Neutrophil (primary cell): Measurements from ENCODE around the gene LMAN2.
A peak's percentile ranks its signal among the peaks of the same experiment; 100 is the strongest.

Experiments used
- H3K27ac ChIP-seq: fragments of 200-600 bp; sonication (generic); 2 replicates; pipeline ENCODE4 v1.5.1; 2016; ENCODE audit warnings: mild to moderate bottlenecking, moderate library complexity
- H3K27me3 ChIP-seq: fragments of 200-600 bp; sonication (generic); 2 replicates; pipeline ENCODE4 v1.6.0; 2016; ENCODE audit warnings: mild to moderate bottlenecking
- H3K36me3 ChIP-seq: fragments of 200-600 bp; sonication (generic); 2 replicates; pipeline ENCODE4 v1.5.1; 2017
- H3K4me1 ChIP-seq, 2 experiments: fragments of 200-600 bp in 1 of 2; sonication (generic) in 1 of 2; 1 replicate in 1 of 2; 2 replicates in 1 of 2; pipeline versions ENCODE4 v1.5.1 to v1.6.1; 2013 to 2016; ENCODE audit warnings: low read depth in 1 of 2, low read length in 1 of 2, mild to moderate bottlenecking in 1 of 2, moderate library complexity in 1 of 2; ENCODE audit not compliant: control insufficient read depth in 1 of 2, insufficient read depth in 1 of 2
- H3K4me3 ChIP-seq, 2 experiments: fragments of 200-600 bp in 1 of 2; sonication (generic) in 1 of 2; 1 replicate in 1 of 2; 2 replicates in 1 of 2; pipeline ENCODE4 v1.5.1; 2013 to 2016; ENCODE audit warnings: low read depth in 1 of 2, low read length in 1 of 2, mild to moderate bottlenecking in 1 of 2, moderate library complexity in 1 of 2
- H3K9me3 ChIP-seq: fragments of 200-600 bp; sonication (generic); 2 replicates; pipeline ENCODE4 v1.5.1; 2016
- TF ChIP-seq, protein P1 (sequence below): fragments of 200-600 bp; sonication (generic); IDR thresholded peaks from 2 replicates; pipeline ENCODE4 v1.5.1; 2016; ENCODE audit warnings: antibody characterized with exemption

The LMAN2 gene

DNA sequence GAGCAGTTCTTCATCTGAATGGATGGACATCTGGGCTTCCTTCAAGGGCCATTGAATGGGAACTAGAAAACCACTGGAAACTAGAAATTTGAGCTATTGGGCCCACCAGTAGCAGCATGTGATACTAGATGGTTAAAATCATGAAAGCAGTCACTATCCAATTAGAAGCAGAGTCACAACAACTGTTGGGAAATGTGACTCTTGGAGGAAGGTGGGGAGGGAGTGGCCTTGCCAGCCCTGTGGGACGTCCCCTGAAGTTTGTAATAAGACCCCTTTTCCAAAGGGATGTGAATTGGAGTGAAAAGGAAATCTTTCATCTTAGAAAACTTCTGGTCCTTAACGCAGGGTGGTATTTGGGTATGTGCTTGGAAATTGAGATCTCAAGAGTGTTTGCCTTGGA is 53.5 kb downstream of the LMAN2 start:
- Histone ChIP-seq H3K36me3 (peaks cover 59% of the 10 kb centered on the region), H3K27ac (peak overlapping the region; percentile 95), H3K27me3 (no peaks in the 10 kb centered on the region), H3K9me3 (no peaks in the 10 kb centered on the region), H3K4me3 (no peak overlapping the region), H3K4me1 (peaks cover 85% of the 10 kb centered on the region in 2 experiments)
- TF ChIP-seq, protein P1, sequence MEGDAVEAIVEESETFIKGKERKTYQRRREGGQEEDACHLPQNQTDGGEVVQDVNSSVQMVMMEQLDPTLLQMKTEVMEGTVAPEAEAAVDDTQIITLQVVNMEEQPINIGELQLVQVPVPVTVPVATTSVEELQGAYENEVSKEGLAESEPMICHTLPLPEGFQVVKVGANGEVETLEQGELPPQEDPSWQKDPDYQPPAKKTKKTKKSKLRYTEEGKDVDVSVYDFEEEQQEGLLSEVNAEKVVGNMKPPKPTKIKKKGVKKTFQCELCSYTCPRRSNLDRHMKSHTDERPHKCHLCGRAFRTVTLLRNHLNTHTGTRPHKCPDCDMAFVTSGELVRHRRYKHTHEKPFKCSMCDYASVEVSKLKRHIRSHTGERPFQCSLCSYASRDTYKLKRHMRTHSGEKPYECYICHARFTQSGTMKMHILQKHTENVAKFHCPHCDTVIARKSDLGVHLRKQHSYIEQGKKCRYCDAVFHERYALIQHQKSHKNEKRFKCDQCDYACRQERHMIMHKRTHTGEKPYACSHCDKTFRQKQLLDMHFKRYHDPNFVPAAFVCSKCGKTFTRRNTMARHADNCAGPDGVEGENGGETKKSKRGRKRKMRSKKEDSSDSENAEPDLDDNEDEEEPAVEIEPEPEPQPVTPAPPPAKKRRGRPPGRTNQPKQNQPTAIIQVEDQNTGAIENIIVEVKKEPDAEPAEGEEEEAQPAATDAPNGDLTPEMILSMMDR = no peak

DNA sequence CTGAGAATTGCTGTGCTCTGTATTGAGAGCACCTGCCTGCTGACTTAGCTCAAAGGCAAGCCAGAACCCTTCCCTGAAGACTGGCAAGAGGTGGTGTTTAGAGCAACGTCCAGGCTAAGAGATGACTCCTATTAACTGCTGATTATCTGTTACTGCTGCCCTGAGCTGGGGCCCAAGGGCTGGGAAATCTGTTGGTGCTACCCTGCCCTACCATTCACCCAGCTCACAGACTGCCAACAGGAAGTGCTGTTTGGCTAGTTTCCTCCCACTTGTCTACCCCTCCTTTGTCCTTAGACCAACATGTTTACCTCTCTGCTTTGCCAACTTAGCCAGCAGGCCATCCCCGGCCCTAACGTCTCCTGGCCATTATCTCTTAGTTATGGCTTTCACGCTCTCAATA is 54.9 kb downstream of the LMAN2 start:
- peaks cover 72% of the 10 kb centered on the region in 2 experiments for H3K4me1 ChIP-seq
- H3K9me3 ChIP-seq = no peaks in the 10 kb centered on the region
- H3K27ac ChIP-seq = peak overlapping the region; percentile 95
- TF ChIP-seq, protein P1 = no peak
- H3K36me3 ChIP-seq = peaks cover 62% of the 10 kb centered on the region
- H3K27me3 ChIP-seq = no peaks in the 10 kb centered on the region
- peak overlapping the region; percentile 31 to 46 for H3K4me3 ChIP-seq

DNA sequence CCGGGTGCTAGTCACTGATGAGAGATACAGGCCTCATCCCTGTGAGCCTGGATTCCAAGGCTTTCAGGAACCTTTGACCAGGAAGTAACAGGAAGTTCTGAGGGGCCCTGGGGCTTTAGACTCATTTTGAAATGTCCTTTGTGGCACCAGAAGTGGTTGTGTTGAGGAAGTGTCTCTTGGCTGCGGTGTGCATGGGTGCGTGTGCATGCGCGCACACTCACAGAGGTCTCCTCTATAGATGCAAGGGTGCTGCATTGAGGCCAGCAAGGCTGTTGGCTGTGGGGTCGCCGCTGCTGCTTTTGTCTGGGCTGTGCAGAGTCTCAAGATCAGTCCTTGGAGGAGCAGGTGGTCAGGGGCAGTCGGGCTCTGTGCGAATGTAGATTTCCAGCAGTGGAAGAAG is 55.5 kb downstream of the LMAN2 start:
- H3K9me3 ChIP-seq = no peaks in the 10 kb centered on the region
- peaks cover 62% of the 10 kb centered on the region for H3K36me3 ChIP-seq
- TF ChIP-seq, protein P1 = no peak
- H3K4me3 ChIP-seq = peak overlapping the region; percentile 31 to 46
- no peaks in the 10 kb centered on the region for H3K27me3 ChIP-seq
- H3K27ac ChIP-seq = peak overlapping the region; percentile 95
- H3K4me1 ChIP-seq = peaks cover 65% of the 10 kb centered on the region in 2 experiments

DNA sequence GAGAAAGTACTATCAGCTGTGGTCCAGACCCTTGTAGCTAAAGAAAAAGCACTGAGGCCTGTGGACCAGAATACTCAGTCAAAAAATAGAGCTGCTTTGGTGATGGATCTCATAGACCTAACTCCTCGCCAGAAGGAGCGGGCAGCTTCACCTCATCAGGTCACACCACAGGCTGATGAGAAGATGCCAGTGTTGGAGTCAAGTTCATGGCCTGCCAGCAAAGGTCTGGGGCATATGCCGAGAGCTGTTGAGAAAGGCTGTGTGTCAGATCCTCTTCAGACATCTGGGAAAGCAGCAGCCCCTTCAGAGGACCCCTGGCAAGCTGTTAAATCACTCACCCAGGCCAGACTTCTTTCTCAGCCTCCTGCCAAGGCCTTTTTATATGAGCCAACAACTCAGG is 56.8 kb downstream of the LMAN2 start:
- TF ChIP-seq, protein P1 = no peak
- Histone ChIP-seq H3K27me3 (no peaks in the 10 kb centered on the region), H3K4me1 (peaks cover 52% of the 10 kb centered on the region in 2 experiments), H3K27ac (peak overlapping the region; percentile 95), H3K36me3 (peaks cover 65% of the 10 kb centered on the region), H3K9me3 (no peaks in the 10 kb centered on the region), H3K4me3 (no peak overlapping the region)

DNA sequence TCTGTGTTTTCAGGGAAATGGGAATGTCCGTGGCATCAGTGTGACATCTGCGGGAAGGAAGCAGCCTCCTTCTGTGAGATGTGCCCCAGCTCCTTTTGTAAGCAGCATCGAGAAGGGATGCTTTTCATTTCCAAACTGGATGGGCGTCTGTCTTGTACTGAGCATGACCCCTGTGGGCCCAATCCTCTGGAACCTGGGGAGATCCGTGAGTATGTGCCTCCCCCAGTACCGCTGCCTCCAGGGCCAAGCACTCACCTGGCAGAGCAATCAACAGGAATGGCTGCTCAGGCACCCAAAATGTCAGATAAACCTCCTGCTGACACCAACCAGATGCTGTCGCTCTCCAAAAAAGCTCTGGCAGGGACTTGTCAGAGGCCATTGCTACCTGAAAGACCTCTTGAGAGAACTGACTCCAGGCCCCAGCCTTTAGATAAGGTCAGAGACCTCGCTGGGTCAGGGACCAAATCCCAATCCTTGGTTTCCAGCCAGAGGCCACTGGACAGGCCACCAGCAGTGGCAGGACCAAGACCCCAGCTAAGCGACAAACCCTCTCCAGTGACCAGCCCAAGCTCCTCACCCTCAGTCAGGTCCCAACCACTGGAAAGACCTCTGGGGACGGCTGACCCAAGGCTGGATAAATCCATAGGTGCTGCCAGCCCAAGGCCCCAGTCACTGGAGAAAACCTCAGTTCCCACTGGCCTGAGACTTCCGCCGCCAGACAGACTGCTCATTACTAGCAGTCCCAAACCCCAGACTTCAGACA is 57.5 kb downstream of the LMAN2 start:
- Histone ChIP-seq H3K9me3 (no peaks in the 10 kb centered on the region), H3K36me3 (peaks cover 64% of the 10 kb centered on the region), H3K4me3 (no peak overlapping the region), H3K27me3 (no peaks in the 10 kb centered on the region), H3K4me1 (peaks cover 46% of the 10 kb centered on the region in 2 experiments), H3K27ac (peak overlapping the region; percentile 95)
- TF ChIP-seq, protein P1 = no peak
